Measurements from ENCODE around the gene MSMP.
A peak's percentile ranks its signal among the peaks of the same experiment; 100 is the strongest.

The MSMP gene

DNA sequence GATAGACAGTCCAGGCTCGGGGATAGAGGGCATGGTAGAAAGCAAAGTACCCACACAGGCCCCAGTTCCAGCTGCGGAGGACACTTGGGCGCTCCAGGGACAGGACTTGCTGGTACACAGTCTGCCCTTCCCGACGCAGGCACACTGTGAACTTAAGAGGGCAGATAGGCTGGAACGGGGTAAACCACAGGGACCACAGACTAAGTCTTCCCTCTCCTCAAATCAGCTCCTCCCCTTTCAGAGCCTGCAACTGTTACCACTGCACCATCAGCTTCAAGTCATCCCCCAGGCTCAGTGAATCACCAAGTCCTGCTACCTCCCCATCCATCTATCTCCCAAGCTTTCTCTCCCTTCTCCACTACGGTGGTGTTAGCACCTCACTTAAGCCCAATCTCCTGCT, 12.3 kb downstream of the MSMP start:
- DNase-seq: no peak

DNA sequence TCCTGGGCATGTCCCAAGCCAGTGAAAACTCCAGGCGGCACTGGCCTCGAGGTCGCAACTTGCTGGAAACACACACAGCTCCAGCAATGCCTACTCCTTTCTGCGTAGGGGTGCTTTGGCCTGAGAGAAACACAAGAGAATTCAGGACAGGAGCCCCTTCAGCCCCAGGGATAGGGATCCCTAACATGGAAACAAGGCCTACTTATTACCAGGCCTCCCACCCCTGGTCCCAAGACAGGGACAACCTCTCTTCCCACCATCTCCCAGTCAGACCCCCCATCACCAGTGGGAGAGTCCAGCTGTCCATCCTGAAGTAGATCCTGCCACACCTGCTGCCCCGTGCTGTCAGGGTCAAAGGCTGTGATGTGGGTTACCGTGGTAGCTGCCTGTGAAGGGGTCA, 13.8 kb downstream of the MSMP start:
- DNase-seq: no peak

DNA sequence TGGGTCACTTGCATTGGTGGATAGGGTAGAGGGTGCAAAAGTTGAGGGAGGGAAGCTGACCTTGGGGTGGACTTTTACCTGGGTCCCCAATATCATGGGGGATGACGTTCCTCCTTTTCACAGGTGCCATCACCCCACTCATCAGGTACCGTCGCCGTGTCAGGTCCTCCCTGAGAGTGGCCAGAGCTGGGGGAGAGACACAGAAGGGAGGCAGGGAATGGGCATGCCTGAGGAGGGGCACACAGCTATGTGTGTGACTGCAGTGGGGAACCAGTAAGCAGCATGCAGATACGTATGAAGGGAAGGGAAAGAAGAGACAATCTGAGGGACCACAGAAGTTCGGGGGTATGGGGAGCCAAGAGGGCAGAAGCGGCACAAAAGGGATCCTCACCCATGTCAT, 15.2 kb downstream of the MSMP start:
- DNase-seq: no peak

DNA sequence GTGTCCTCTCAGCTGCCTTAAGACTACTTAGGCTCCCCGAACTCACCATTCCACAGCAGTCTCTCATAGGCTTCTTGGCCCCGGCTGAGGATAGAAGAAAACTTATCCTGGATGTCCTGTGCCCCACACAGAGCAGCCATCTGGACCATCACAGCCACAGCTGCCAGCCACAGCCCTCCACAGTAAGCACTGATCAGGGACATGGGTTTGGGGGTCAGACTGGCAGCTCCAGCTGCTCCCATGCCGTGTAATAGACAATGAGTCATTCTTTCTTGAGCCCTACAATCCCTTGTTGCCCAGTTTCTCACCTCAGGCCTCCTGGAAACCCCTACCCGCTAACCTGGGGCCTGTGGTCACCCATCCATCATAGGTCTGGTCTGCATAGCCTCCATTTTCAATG, 15.9 kb downstream of the MSMP start:
- DNase-seq: no peak

DNA sequence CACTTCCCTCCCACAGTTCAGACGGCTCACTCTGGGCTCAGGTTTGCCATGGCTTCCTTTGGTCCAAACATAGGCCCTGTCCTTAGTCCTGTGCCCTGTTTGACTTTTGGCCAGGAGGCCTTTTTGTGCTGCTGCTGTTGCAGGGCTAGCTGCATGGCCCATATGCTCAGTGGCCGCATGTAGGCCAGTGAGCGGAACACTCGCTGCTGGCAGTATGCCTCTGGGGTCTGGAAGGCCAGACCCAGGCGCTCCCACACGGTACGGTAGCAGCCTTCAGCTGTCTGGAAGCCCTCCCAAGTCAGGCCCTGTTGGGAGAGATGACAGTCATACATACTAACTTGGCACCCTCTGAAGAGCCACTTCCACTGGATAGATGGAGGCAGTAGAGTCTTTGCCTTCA, 16.9 kb downstream of the MSMP start:
- DNase-seq: no peak

DNA sequence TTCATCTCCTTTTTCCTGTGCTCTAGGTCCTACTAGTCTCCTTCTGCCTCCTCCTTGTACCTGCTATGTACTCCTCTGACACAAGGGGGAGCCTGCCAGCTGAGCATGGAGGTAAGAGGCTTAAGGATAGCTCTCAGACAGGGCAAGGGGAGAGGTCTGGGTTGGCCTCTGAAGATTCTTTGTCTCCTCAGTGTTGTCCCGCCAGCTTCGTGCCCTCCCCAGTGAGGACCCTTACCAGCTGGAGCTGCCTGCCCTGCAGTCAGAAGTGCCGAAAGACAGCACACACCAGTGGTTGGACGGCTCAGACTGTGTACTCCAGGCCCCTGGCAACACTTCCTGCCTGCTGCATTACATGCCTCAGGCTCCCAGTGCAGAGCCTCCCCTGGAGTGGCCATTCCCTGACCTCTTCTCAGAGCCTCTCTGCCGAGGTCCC, 17.9 kb downstream of the MSMP start:
- DNase-seq: peak; percentile 38

DNA sequence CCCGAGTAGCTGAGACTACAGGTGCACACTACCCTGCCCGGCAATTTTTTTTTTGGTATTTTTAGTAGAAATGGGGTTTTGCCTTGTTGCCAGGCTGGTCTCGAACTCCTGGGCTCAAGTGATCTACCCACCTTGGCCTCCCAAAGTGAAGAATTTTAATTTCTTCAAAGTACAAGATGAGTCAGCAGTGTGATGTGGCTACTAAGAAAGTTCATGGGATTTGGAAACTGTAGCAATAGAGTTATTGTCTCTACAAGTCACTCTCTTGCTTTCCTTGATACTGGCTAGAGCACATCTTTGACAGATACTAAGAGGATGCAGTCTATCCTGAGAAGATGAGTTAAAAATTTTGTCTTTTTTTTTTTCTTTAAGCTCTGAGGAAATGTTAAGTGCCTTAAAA, 20.0 kb downstream of the MSMP start:
- no peak for DNase-seq

DNA sequence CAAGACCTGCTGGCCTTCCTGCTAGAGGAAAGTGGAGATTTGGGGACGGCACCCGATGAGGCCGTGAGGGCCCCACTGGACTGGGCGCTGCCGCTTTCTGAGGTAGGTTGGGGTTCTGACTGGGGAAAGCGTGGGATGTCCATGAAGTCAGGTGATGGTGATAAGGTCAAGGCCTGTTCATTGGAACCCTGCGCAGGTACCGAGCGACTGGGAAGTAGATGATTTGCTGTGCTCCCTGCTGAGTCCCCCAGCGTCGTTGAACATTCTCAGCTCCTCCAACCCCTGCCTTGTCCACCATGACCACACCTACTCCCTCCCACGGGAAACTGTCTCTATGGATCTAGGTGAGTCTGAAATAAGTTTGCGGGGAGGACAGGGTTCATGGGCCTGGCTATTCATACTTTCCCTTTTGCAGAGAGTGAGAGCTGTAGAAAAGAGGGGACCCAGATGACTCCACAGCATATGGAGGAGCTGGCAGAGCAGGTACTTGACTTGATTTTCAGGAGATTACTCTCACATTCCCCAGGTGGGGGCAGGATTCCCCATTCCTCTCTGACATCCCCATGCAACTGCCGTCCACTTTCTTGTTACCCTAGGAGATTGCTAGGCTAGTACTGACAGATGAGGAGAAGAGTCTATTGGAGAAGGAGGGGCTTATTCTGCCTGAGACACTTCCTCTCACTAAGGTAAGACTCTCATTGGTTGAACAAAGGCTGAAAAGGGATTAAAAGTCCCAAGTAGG, 21.1 kb downstream of the MSMP start:
- DNase-seq: peak; percentile 33

DNA sequence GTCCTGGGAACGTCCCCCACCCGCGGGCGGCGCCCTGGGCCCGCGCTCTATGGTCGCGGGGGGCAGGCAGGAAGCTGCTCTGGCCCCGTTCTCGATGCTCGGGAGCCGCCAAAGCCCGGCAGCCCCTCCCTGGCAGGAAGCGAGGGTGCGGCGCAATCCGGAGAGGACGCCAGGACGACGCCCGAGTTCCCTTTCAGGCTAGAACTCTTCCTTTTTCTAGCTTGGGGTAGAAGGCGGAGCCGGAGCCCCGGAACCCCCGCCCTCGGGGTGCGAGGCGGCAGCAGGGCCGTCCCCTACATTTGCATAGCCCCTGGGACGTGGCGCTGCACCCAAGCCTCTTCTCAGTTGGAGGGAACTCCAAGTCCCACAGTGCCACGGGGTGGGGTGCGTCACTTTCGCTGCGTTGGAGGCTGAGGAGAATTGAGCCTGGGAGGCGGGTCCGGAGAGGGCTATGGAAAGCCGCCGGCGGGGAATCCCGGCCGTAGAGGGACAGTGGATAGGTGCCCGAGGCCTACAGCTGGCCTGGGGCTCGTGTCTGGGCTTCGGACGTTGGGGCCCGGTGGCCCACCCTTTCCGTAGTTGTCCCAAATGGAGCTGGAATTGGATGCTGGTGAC, 21.8 kb downstream of the MSMP start, which contains the start of the genes CREB3 and TLN1:
Gene CREB3 (plus strand): TSS at position 482 of the 615 bp plus-strand sequence. CDS start 107 bp downstream, at position 589.
Gene TLN1 (minus strand): TSS at position 11 of the 615 bp plus-strand sequence. CDS start 6,501 bp downstream, outside the sequence.
- DNase-seq: peak; percentile 95

DNA sequence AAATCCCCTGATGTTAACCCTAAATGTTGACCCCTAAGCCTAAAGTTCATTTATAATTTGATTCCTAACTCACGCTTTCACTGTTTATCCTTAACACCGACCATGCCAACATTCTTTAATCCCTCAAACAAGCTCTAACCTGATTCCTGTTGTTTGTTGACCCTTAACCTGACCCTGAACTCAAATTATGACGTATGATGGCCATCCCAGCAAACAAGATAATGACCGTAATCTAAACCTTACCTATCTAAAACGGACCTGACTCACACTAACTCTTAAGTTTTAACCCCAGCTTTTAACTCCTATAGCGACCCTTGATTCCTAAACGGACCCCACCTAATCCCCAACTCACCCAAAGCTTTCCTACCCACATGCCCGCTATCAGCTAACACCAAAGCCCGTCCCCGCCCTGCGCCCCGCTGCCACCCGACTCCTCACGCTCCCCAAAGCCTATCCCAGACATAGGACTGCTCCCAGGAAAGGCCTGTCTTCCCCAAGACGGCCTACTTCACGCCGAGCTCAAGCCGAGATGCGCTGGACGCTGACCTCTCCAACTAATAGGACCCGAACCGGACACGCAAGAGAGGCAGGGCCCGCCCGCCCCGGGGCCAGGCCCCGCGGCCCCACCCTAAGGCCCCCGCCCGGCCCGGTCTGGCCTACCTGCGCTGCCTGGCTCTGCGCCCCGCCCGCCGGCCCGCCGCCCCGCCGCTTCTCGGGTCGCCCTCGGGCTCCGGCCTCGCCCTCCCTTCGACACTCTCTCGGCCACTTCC, 22.5 kb downstream of the MSMP start:
- DNase-seq: no peak

DNA sequence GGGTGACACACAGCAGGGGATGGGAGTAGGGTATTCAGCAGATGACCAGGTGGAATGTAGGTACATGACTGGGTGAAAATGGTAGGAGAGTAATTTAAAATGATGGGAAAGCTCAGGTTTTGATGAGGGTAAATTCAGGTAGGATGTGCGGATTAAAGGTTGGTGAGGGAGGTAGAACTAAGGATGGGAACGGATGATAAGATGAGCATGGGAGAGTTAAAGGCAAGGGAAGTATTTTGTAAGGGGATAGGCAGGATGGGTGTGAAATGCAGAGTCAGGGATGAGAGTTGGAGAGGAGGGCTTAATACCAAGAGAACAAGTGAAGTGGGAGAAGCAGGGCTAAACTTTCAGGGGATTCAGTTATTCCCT, 23.6 kb downstream of the MSMP start:
- DNase-seq: no peak

DNA sequence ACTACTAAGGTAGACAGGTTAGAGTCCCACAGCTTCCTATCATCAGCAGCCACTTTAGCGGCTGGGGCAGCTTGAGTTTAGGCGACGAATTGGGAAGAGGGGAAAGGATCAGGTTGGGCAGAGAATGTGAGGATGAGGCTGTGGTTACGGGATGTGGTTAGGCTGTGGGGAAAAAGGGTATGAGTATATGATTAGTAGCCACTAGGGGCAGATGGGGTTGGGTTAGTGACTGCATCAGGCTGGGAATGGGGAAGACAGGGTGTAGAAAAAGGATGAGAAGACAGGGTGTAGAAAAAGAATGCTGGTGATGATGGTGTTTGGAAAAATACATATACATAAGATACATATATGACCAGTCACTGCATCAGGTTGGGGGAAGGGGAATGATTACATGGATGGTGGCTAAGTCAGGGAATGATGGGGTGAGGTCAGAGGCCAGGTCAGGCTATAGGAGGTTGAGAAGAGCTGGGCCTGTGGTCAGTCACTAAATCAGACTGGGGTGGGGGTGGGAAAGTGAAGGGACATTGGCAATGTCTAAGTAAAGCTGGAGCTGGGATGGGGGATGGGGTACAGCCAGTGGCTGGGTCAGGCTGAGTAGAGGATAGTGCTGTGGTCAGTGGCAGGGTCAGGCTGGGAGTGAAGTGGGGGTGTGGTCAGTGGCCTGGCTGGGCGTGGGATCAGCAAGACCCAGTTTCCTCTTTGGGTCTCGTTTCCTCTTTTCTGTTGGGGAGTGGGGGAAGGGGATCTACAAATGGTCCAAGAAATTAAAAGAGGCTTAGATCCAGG, 24.2 kb downstream of the MSMP start:
- no peak for DNase-seq

DNA sequence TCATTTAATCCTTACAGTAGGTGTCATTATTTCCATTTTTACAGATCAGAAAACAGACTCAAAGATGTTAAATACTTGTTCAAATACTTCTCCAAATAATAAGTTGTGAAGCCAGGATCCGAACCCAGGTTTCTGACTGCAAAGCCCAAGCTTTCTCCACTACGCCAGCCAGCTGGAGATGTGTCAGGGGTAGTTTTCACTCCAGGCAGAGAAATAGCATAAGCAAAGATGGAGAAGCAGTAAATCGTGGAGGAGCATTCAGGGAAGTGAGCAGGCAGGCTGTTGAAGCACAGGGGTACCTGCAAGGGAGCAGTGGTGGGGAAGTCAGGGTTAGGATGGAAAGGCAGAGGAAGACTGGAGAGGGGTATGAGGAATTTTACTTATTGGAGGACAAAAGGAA, 25.0 kb downstream of the MSMP start:
- no peak for DNase-seq

DNA sequence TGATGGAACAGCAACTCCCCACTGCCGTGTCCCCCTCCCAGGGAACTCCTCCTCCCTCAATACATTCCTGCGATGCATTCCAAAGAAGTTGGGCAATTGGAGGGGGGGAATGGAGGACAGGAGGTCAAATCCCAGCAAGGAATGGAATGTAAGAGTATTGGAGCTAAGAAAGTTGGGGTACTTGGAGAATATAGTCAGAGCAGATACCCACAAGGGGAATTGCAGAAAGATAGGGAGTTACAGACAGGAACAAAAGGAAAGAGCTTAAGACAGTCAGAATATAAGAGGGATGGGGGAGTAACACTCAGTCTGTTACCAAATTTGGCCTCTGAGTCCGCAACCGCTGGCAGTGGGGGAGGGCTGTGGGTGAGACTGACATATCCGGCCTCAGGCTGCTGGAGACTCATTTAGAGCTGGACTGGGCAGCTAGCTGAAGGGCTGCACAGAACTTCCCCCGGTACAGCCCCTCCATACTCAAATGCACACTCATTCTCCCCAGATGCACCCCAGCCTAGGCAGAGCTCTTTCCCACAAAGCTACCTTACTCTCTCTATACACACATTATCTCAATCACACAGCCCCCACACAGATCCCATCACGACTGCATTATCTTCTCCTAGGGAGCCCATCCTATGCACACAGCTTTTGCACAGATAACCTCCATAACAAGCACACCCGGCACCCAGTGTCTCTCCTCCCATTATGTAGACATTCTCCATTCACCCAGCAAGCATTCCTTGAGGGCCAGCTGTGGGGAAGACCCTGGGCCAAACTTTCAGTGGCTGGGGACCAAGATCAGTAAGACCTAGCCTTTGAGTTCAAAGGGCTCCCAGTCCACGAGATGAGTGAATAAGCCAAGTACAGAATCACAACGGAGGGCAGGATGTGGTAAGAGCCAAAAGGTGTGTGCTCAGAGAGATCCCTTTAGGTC, 25.8 kb downstream of the MSMP start:
- DNase-seq: no peak

DNA sequence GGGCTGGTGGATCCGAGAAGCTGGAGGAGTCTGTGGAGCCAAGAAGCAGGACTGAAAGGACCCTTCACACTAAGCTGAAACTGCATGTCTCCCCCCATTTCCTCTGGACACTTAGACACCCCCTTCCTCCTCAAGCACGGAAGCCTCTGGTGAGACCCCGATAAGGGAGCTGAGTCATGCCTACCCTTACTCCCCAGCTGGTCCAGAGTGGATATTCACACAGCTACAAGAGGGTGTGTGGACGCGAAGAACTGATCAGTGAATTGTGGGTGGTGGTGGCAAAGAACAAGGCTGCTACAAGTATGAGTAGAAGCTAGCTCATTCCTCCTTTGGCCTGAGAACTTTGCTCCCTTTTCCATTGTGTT, 26.4 kb downstream of the MSMP start:
- DNase-seq: no peak

DNA sequence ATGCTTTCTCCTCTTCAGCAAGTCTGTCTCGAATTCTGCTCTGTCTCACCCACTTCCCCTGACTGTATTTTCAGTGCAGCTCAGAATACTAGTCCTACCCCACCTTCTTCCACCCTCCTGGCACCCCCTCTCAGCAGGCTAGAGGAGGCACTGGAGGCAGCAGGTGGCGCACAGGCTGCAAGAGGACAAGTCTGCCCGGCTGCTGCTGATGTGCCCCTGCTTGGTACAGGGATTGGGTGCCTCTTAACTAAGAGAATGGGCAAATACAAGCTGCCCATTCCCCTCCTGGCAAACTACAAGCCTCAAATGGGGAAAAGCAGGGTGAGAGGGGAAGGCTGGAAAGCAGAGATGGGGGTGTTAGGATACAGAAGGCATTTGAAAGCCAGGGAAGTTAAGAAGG, 27.1 kb downstream of the MSMP start:
- DNase-seq: no peak

DNA sequence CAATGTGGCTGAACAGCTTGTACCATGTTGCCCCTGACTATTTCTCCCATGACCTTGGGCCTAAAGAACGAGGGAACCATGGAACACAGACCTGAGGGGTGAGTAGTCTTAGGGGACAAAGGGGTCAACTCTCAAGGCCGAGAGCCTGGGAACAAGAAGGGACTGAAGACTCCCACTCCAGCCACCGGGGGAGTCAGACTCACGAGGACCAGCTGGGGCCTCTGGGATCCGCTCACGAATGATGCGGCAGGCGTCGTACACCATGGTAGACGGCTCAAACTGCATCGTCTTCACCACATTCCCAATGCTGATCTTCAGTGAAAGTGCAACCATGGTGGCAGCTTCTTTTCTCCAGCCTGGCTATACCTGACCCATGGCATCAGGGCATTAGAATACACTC, 28.7 kb downstream of the MSMP start:
- DNase-seq: no peak

DNA sequence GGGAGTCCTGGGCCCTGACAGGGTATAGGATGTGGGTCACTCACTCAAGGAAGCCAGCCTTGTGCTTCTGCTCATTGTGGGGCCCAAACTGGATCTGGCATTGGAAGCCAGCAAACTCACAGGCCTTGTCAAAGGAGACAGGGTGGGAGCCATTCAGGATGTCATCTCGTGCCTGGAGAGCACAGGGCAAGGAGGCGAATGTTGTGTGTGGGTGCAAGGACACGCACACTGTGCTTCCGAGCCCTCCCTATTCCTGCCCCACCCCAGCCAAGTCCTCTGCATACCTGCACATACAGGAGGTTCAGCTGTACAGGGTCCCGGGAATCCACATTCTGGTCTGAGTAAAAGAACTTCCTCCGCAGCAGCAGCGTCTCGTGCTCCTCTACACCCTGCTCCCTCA, 30.2 kb downstream of the MSMP start:
- no peak for DNase-seq

DNA sequence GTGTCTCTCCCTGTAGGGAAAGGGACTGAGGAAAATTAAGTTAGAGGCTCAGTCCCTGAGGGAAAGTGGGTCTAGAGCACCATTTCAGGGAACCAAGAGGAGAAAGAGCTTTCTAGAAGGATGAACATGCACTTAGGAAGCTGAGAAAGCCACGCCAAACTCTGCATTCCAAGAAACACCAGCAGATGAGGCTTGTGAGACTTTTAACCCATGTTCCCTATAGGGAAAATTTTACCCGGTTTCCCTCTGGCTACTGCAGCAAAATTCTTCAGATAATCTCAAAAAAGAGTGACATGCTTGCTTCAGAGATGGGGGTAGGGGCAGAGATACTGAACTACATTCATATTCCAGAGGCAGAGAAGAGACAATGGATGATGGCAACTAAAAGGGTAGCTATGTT, 30.6 kb downstream of the MSMP start:
- DNase-seq: no peak

DNA sequence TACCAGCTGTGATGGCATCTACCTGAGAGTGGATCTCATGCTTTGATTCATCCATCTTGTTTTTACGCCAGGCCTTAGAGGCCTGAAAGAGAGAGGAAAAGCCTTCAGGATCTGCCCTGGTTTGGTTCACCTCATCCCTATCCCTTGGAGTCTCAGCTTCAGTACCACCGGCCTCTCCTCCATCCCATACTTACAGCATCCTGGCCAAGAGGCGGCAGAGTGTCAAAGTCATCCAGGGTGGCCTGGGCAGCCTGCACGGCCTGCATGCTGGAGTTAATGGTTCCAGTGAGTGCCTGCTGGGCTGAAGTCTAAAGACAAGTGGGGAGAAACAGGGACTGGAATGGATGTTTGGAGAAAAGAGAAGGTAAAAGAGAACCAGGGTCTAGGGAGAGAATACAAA, 34.5 kb downstream of the MSMP start:
- DNase-seq: no peak

DNA sequence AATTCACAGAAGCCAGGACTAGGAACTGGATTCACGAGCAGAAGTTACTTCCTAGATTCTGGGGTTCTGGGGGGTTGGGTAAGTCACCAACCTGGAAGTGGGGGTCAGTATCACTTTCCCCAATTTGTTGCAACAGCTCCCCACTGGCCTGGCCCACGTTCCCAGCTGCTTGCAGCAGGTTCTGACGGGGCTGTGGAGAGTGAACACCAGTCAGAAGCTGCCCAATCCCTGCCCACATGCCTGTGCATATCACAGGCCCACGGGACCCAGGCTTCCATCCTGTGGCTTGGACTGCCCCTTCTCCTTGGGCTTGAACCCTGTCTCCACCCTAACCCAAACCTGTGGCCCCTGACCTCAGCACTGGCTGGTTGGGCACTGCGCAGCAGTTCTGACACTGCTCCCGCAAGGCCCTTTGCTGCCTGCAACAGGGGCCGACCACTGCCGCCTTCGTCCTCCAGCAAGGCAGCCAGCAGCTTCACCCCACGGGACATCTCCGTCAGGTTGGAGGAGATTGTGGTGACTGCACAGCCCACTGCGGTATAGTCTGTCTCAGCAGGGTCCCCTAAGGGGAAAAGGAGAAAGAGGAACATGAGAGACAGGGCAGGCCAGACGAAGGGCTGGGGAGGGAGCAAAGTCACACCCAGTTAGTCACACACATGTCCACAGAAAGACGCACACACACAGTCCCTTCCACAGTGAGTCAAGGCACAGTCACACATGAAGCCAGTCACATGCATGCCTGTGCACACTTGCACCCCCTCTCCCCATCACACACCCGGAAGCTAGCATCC, 35.2 kb downstream of the MSMP start:
- DNase-seq: no peak
